Activated CD8-positive, alpha-beta memory T cell treated with anti-CD3 and anti-CD28 coated beads, Interleukin-2, amount 50 U/mL, for 48 hours (primary cell): ENCODE measurements around the gene ANKRD60.

Experiments
- DNase-seq: peaks from one replicate; pipeline ENCODE4 v3.0.0-alpha.2; 2020

ANKRD60 gene

GRCh38 chr20:58188527-58188926 is 39.9 kb downstream of the ANKRD60 start:
- no peak for DNase-seq

GRCh38 chr20:58184984-58185383 is 43.5 kb downstream of the ANKRD60 start:
- no peak for DNase-seq

GRCh38 chr20:58184063-58184462 is 44.4 kb downstream of the ANKRD60 start:
- DNase-seq = no peak

- no peak for DNase-seq
Observed at GRCh38 chr20:58182521-58183140, 45.8 kb downstream of the ANKRD60 start.

- DNase-seq = peak; percentile 94
Observed at GRCh38 chr20:58179432-58180099, 48.9 kb downstream of the ANKRD60 start.

GRCh38 chr20:58179083-58179431 is 49.4 kb downstream of the ANKRD60 start:
- DNase-seq = no peak

- no peak for DNase-seq
Observed at GRCh38 chr20:58177799-58178198, 50.7 kb downstream of the ANKRD60 start.

GRCh38 chr20:58175836-58176235 is 52.6 kb downstream of the ANKRD60 start:
- no peak for DNase-seq

- DNase-seq = no peak
Observed at GRCh38 chr20:58175425-58175824, 53.0 kb downstream of the ANKRD60 start.

GRCh38 chr20:58174708-58175280 is 53.7 kb downstream of the ANKRD60 start:
- no peak for DNase-seq

- no peak for DNase-seq
Observed at GRCh38 chr20:58173930-58174707, 54.3 kb downstream of the ANKRD60 start.

GRCh38 chr20:58173091-58173490 is 55.4 kb downstream of the ANKRD60 start:
- no peak for DNase-seq

GRCh38 chr20:58171796-58172425 is 56.5 kb downstream of the ANKRD60 start:
- DNase-seq = no peak

GRCh38 chr20:58169450-58169849 is 59.0 kb downstream of the ANKRD60 start:
- DNase-seq = no peak

- DNase-seq = no peak
Observed at GRCh38 chr20:58168843-58169242, 59.6 kb downstream of the ANKRD60 start.

GRCh38 chr20:58167759-58168158 is 60.7 kb downstream of the ANKRD60 start:
- DNase-seq = no peak
